ENCODE results near the gene CCDC18.

CCDC18 gene

DNA sequence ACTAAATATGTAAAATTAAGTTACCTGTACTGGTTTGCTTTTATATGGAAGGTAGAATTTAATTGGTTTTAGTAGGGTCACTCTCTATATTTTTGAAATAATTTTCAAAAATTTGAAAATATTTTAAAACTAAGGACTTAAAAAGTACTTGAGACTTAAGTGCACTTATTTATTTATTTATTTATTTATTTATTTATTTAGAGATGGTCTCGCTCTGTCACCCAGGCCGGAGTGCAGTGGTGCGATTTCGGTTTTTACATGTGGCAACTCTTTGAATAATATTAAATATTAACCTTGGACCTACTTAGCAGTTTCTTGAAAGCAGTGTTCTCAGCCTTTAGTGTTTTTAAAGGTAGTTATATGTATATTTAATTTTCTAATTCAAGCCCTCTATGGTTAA is 36.8 kb upstream of the CCDC18 start:
- no peak overlapping the region for H3K4me3 ChIP-seq (ENCODE audit: low read depth, low read length)
- no peak overlapping the region for H3K27ac ChIP-seq (ENCODE audit: extremely low read depth, low read depth, low read length)
- no peaks in the 10 kb centered on the region for H3K9me3 ChIP-seq (ENCODE audit: control insufficient read depth, insufficient read depth, low read depth, low read length)
- TF ChIP-seq ZNF140 (tag by site-specific recombination; IDR thresholded peaks at IDR 0.05), result peak; percentile 53; the same call in 1 of the 2 replicates
- TF ChIP-seq ZNF19 (tag by site-specific recombination; IDR thresholded peaks at IDR 0.05; ENCODE audit: low read depth), result no peak
- no peak for TF ChIP-seq ZNF266 (tag by site-specific recombination; IDR thresholded peaks at IDR 0.05; ENCODE audit: low read depth)
- peak; percentile 15; the same call in 1 of the 2 replicates for TF ChIP-seq ZNF341 (tag by site-specific recombination; IDR thresholded peaks at IDR 0.05; ENCODE audit: low read depth)
- 0 out of 2 replicates have a peak, but pooled peaks have one; percentile 37 for TF ChIP-seq ZNF664 (tag by site-specific recombination; IDR thresholded peaks at IDR 0.05)
- TF ChIP-seq ZNF623 (tag by site-specific recombination; IDR thresholded peaks at IDR 0.05), result peak; percentile 45
- TF ChIP-seq, protein P1, sequence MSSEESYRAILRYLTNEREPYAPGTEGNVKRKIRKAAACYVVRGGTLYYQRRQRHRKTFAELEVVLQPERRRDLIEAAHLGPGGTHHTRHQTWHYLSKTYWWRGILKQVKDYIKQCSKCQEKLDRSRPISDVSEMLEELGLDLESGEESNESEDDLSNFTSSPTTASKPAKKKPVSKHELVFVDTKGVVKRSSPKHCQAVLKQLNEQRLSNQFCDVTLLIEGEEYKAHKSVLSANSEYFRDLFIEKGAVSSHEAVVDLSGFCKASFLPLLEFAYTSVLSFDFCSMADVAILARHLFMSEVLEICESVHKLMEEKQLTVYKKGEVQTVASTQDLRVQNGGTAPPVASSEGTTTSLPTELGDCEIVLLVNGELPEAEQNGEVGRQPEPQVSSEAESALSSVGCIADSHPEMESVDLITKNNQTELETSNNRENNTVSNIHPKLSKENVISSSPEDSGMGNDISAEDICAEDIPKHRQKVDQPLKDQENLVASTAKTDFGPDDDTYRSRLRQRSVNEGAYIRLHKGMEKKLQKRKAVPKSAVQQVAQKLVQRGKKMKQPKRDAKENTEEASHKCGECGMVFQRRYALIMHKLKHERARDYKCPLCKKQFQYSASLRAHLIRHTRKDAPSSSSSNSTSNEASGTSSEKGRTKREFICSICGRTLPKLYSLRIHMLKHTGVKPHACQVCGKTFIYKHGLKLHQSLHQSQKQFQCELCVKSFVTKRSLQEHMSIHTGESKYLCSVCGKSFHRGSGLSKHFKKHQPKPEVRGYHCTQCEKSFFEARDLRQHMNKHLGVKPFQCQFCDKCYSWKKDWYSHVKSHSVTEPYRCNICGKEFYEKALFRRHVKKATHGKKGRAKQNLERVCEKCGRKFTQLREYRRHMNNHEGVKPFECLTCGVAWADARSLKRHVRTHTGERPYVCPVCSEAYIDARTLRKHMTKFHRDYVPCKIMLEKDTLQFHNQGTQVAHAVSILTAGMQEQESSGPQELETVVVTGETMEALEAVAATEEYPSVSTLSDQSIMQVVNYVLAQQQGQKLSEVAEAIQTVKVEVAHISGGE (tag by site-specific recombination; conservative IDR thresholded peaks at IDR 0.05; ENCODE audit: low read depth), result peak; percentile 53
- peak; percentile 11 for TF ChIP-seq ZNF654 (tag by site-specific recombination; IDR thresholded peaks at IDR 0.05; ENCODE audit: low read depth)
- 0 out of 2 replicates have a peak, but pooled peaks have one; percentile 27 for TF ChIP-seq ZNF560 (tag by site-specific recombination; IDR thresholded peaks at IDR 0.05; ENCODE audit: borderline replicate concordance)
- 0 out of 2 replicates have a peak, but pooled peaks have one; percentile 32 for TF ChIP-seq ZNF433 (tag by site-specific recombination; IDR thresholded peaks at IDR 0.05; ENCODE audit: low read depth)
- no peak for TF ChIP-seq ZBTB1 (tag by site-specific recombination; IDR thresholded peaks at IDR 0.05)
- TF ChIP-seq ZSCAN16 (tag by site-specific recombination; IDR thresholded peaks at IDR 0.05), result no peak
- peak; percentile 66 for TF ChIP-seq ZNF426 (tag by site-specific recombination; IDR thresholded peaks at IDR 0.05)
- TF ChIP-seq ZNF280C (tag by site-specific recombination; IDR thresholded peaks at IDR 0.05), result no peak
- TF ChIP-seq ZNF394 (tag by site-specific recombination; IDR thresholded peaks at IDR 0.05; ENCODE audit: borderline replicate concordance), result peak; percentile 77; the same call in 1 of the 2 replicates
- TF ChIP-seq, protein P2, sequence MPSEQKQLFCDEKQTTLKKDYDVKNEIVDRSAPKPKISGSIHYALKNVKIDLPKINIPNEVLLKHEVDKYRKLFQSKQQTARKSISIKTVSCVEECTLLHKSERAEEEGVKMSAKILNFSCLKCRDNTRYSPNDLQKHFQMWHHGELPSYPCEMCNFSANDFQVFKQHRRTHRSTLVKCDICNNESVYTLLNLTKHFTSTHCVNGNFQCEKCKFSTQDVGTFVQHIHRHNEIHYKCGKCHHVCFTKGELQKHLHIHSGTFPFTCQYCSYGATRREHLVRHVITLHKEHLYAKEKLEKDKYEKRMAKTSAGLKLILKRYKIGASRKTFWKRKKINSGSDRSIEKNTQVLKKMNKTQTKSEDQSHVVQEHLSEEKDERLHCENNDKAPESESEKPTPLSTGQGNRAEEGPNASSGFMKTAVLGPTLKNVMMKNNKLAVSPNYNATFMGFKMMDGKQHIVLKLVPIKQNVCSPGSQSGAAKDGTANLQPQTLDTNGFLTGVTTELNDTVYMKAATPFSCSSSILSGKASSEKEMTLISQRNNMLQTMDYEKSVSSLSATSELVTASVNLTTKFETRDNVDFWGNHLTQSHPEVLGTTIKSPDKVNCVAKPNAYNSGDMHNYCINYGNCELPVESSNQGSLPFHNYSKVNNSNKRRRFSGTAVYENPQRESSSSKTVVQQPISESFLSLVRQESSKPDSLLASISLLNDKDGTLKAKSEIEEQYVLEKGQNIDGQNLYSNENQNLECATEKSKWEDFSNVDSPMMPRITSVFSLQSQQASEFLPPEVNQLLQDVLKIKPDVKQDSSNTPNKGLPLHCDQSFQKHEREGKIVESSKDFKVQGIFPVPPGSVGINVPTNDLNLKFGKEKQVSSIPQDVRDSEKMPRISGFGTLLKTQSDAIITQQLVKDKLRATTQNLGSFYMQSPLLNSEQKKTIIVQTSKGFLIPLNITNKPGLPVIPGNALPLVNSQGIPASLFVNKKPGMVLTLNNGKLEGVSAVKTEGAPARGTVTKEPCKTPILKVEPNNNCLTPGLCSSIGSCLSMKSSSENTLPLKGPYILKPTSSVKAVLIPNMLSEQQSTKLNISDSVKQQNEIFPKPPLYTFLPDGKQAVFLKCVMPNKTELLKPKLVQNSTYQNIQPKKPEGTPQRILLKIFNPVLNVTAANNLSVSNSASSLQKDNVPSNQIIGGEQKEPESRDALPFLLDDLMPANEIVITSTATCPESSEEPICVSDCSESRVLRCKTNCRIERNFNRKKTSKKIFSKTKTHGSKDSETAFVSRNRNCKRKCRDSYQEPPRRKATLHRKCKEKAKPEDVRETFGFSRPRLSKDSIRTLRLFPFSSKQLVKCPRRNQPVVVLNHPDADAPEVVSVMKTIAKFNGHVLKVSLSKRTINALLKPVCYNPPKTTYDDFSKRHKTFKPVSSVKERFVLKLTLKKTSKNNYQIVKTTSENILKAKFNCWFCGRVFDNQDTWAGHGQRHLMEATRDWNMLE (tag by site-specific recombination; conservative IDR thresholded peaks at IDR 0.05; ENCODE audit: low read depth), result peak; percentile 77
- TF ChIP-seq, protein P3, sequence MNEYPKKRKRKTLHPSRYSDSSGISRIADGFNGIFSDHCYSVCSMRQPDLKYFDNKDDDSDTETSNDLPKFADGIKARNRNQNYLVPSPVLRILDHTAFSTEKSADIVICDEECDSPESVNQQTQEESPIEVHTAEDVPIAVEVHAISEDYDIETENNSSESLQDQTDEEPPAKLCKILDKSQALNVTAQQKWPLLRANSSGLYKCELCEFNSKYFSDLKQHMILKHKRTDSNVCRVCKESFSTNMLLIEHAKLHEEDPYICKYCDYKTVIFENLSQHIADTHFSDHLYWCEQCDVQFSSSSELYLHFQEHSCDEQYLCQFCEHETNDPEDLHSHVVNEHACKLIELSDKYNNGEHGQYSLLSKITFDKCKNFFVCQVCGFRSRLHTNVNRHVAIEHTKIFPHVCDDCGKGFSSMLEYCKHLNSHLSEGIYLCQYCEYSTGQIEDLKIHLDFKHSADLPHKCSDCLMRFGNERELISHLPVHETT (tag by site-specific recombination; IDR thresholded peaks at IDR 0.05), result no peak
- TF ChIP-seq ZNF555 (tag by site-specific recombination; conservative IDR thresholded peaks at IDR 0.05), result peak; percentile 47
- ChIA-PET POLR2A (no interaction called here), CTCF (interaction anchor here (0.6 kb wide), 3 partner anchors 25 to 73 kb away, joined by 3 to 4 read pairs (median 3); no protein-coding TSS in a partner anchor)
- H3K36me3 ChIP-seq (ENCODE audit: control insufficient read depth in 2 of 2, insufficient read depth in 1 of 2, low read length in 2 of 2), result peaks cover 10 to 38% of the 10 kb centered on the region in 2 experiments; a peak in 2 of 3 replicates
- no peaks in the 10 kb centered on the region for H3K4me1 ChIP-seq (ENCODE audit: control insufficient read depth, insufficient read depth, low read length)
